GM12874 (cell line): Measurements from ENCODE around the gene MDM4.

Experiments
- TF ChIP-seq, protein P1 (sequence below): IDR thresholded peaks from 2 replicates; pipeline ENCODE4 v1.5.1; 2011; ENCODE audit warnings: low read depth, mild to moderate bottlenecking, control low read depth, low read length, moderate library complexity; ENCODE audit not compliant: insufficient read depth

Gene MDM4

GRCh38 chr1:204472660-204473059, 43.5 kb upstream of the MDM4 start:
- TF ChIP-seq, protein P1, sequence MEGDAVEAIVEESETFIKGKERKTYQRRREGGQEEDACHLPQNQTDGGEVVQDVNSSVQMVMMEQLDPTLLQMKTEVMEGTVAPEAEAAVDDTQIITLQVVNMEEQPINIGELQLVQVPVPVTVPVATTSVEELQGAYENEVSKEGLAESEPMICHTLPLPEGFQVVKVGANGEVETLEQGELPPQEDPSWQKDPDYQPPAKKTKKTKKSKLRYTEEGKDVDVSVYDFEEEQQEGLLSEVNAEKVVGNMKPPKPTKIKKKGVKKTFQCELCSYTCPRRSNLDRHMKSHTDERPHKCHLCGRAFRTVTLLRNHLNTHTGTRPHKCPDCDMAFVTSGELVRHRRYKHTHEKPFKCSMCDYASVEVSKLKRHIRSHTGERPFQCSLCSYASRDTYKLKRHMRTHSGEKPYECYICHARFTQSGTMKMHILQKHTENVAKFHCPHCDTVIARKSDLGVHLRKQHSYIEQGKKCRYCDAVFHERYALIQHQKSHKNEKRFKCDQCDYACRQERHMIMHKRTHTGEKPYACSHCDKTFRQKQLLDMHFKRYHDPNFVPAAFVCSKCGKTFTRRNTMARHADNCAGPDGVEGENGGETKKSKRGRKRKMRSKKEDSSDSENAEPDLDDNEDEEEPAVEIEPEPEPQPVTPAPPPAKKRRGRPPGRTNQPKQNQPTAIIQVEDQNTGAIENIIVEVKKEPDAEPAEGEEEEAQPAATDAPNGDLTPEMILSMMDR, result no peak

DNA sequence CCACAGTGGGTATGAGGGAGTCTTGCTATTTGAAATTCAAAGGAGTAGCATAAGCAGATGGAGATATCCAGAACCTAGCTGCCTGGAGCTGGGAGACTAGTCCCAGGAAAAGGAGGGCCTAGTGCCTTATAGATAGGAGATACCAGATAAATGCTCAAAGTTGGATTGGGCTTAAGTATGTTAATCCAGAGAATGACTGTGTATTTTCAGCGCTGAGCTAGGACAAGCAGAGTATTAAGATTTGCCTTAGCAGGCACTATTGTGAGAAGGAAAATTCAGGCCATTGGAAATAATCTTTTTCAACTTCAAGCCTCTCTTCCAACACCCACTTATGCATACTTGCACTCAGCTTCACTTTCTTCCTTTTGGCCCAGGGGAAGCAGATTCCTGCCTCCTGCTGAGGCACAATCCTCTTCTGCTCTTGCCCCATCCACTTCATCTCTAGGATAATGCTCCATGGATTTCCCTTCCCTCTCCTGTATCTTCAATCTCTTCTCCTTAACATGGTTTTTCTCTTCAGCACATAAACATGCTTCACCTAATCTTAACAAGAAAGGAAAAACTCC, 42.7 kb upstream of the MDM4 start:
- TF ChIP-seq, protein P1, result no peak

- TF ChIP-seq, protein P1, result no peak
Measured at GRCh38 chr1:204475656-204476432, 40.4 kb upstream of the MDM4 start.

DNA sequence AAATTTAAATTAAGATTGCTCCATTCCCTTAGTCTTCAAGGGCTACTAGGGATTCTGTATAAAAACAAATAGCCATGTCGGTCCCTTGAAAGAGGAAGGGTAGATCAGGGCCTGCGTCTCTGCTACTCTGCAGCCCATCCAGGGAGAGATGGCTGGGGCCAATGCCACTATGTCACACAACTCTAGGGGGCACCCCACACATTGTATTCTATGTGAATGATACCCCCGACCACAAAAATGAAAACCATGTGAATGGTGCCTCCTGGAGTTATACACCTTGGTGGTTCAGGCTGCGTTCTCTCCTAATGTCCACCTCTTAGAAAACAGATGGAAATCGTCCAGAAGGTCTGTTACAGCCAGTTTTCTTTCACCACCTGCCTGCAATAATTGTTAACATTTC, 39.6 kb upstream of the MDM4 start:
- TF ChIP-seq, protein P1, result 0 out of 2 replicates have a peak, but pooled peaks have one; percentile 2

GRCh38 chr1:204477036-204477740, 39.0 kb upstream of the MDM4 start:
- TF ChIP-seq, protein P1, result no peak

- TF ChIP-seq, protein P1, result no peak
Measured at GRCh38 chr1:204478172-204478899, 37.9 kb upstream of the MDM4 start.

GRCh38 chr1:204478921-204479320, 37.3 kb upstream of the MDM4 start:
- TF ChIP-seq, protein P1, result no peak
